HepG2 (cell line): Measurements from ENCODE around the gene RCBTB2. TPM values are rescaled to one million over a fixed set of nuclear protein-coding genes. Genes with fewer than 3 reads are reported as not detected.
"Not testable (repeated sequence)": the region's sequence is repeated elsewhere in the genome, so short reads cannot be mapped to it uniquely, and the experiment has no call there.

Experiments
- ATAC-seq: fragments of 200-7000 bp; cut with Tn5 transposase; 3 replicates; pipeline ENCODE4 v1.9.1; 2020; ENCODE audit warnings: mild to moderate bottlenecking, moderate library complexity
- BruUV-seq: library from RNA; stranded (reverse); fragments of 400-500 nt; replicated peaks from 2 replicates; lab custom pipeline; 2021; lab: Mats Ljungman, UMichigan
- CTCF ChIA-PET: fragments of 300-600 bp; formaldehyde crosslinking; extraction: SDS; loops from one replicate; lab custom pipeline; 2021; ENCODE audit warnings: low total read pairs, inconsistent platforms, low intra/inter-chr PET ratio; lab: Yijun Ruan, JAX
- POLR2A ChIA-PET: fragments of 350-600 bp; sonication (Branson Sonifier 250); formaldehyde crosslinking; loops from one replicate; lab custom pipeline; 2020; ENCODE audit warnings: antibody characterized with exemption, inconsistent platforms; lab: Yijun Ruan, JAX
- DNase-seq: peaks from one replicate; pipeline ENCODE4 v3.0.0-alpha.2; 2015; ENCODE audit warnings: low spot score
- FAIRE-seq: peaks from 3 replicates; lab custom pipeline; 2011; peaks lifted over from hg19 to GRCh38; lab: Jason Lieb, UNC
- H2AFZ ChIP-seq: one replicate; pipeline ENCODE4 v1.6.1; 2011; ENCODE audit warnings: low read length, inconsistent platforms
- H3K27ac ChIP-seq: fragments of 300-600 bp; 3 replicates; pipeline ENCODE4 v1.8.0; 2011; ENCODE audit warnings: mixed run types, mild to moderate bottlenecking, mixed read lengths, low read length, inconsistent platforms; ENCODE audit not compliant: insufficient read depth; ENCODE audit errors: extremely low read length
- H3K27me3 ChIP-seq, 2 experiments: fragments of 200-600 bp in 1 of 2; 2 replicates in 1 of 2; 3 replicates in 1 of 2; pipeline versions ENCODE4 v1.6.0 to v1.8.0; 2011; ENCODE audit warnings: low read length in 2 of 2, mild to moderate bottlenecking in 2 of 2, moderate library complexity in 2 of 2, inconsistent platforms in 1 of 2; ENCODE audit not compliant: insufficient read depth in 2 of 2, control insufficient read depth in 1 of 2
- H3K36me3 ChIP-seq, 2 experiments: fragments of 200-600 bp in 1 of 2; replicated peaks in 1 of 2; 2 replicates in 1 of 2; 3 replicates in 1 of 2; pipeline versions ENCODE4 v1.5.1 to v1.8.0; 2011; ENCODE audit warnings: low read length in 2 of 2, inconsistent platforms in 1 of 2; ENCODE audit not compliant: insufficient read depth in 2 of 2, control insufficient read depth in 1 of 2
- H3K4me1 ChIP-seq: 2 replicates; pipeline ENCODE4 v1.5.1; 2012; ENCODE audit warnings: low read length, inconsistent platforms; ENCODE audit not compliant: insufficient read depth
- H3K4me2 ChIP-seq: 2 replicates; pipeline ENCODE4 v1.6.0; 2011; ENCODE audit warnings: low read depth, low read length, inconsistent platforms
- H3K4me3 ChIP-seq, 3 experiments: fragments of 200-600 bp in 1 of 3; sonication (generic), shearing (Covaris generic) in 1 of 3; replicated peaks in 1 of 3; 2 replicates each; pipeline ENCODE4 v1.5.1; 2011 to 2016; ENCODE audit warnings: low read length in 3 of 3, inconsistent platforms in 2 of 3, low read depth in 2 of 3, mild to moderate bottlenecking in 2 of 3, control low read depth in 1 of 3, mixed read lengths in 1 of 3; ENCODE audit not compliant: insufficient read depth in 1 of 3
- H3K79me2 ChIP-seq: one replicate; pipeline ENCODE4 v1.6.1; 2011; ENCODE audit warnings: low read length, inconsistent platforms; ENCODE audit not compliant: insufficient read depth
- H3K9ac ChIP-seq: 2 replicates; pipeline ENCODE4 v1.6.0; 2011; ENCODE audit warnings: mild to moderate bottlenecking, low read depth, low read length, inconsistent platforms; ENCODE audit not compliant: insufficient read depth
- H3K9me3 ChIP-seq: 2 replicates; pipeline ENCODE4 v1.5.1; 2012; ENCODE audit warnings: mild to moderate bottlenecking, low read length
- H4K20me1 ChIP-seq: 2 replicates; pipeline ENCODE4 v1.6.0; 2011; ENCODE audit warnings: inconsistent platforms, mild to moderate bottlenecking, low read length, moderate library complexity; ENCODE audit not compliant: insufficient read depth
- AFF4 ChIP-seq: sonication (generic); formaldehyde crosslinking; IDR thresholded peaks from 2 replicates; pipeline ENCODE4 v1.4.0; 2020; ENCODE audit warnings: missing genetic modification reagents
- DMAP1 ChIP-seq: IDR thresholded peaks from 2 replicates; pipeline ENCODE4 v1.6.1; 2016
- ELK4 ChIP-seq: sonication (generic); formaldehyde crosslinking; IDR thresholded peaks from 2 replicates; pipeline ENCODE4 v1.9.0; 2021; ENCODE audit warnings: missing genetic modification reagents, borderline replicate concordance
- ISL2 ChIP-seq: sonication (generic); formaldehyde crosslinking; IDR thresholded peaks from 2 replicates; pipeline ENCODE4 v1.5.0; 2020; ENCODE audit warnings: missing genetic modification reagents
- KLF6 ChIP-seq: IDR thresholded peaks from 2 replicates; pipeline ENCODE4 v1.8.0; 2016; ENCODE audit warnings: missing biosample characterization, missing genetic modification reagents
- PHF5A ChIP-seq: IDR thresholded peaks from one replicate; pipeline ENCODE4 v1.6.1; 2018; ENCODE audit warnings: low read depth, missing genetic modification reagents; ENCODE audit not compliant: unreplicated experiment
- SETDB1 ChIP-seq: sonication (generic); formaldehyde crosslinking; IDR thresholded peaks from 2 replicates; pipeline ENCODE4 v1.5.1; 2020; ENCODE audit warnings: missing genetic modification reagents, mild to moderate bottlenecking, borderline replicate concordance
- SMC3 ChIP-seq: IDR thresholded peaks from 2 replicates; pipeline ENCODE4 v1.6.1; 2011; ENCODE audit warnings: low read length, improper control_type of control experiment
- ZNF225 ChIP-seq: sonication (generic); formaldehyde crosslinking; IDR thresholded peaks from 2 replicates; pipeline ENCODE4 v1.4.0; 2020; ENCODE audit warnings: mild to moderate bottlenecking, missing genetic modification reagents
- ZNF446 ChIP-seq: sonication (generic); formaldehyde crosslinking; IDR thresholded peaks from 2 replicates; pipeline ENCODE4 v1.5.0; 2020; ENCODE audit warnings: mild to moderate bottlenecking, missing genetic modification reagents
- ZNF546 ChIP-seq: sonication (generic); formaldehyde crosslinking; conservative IDR thresholded peaks from 2 replicates; pipeline ENCODE4 v1.8.1; 2023; ENCODE audit warnings: mild to moderate bottlenecking, missing genetic modification reagents
- ZNF652 ChIP-seq: IDR thresholded peaks from 2 replicates; pipeline ENCODE4 v1.6.1; 2016; ENCODE audit warnings: low read depth, borderline replicate concordance
- ZNF674 ChIP-seq: sonication (generic); formaldehyde crosslinking; IDR thresholded peaks from 2 replicates; pipeline ENCODE4 v1.5.0; 2020; ENCODE audit warnings: low read depth, mild to moderate bottlenecking, missing genetic modification reagents
- ZNF713 ChIP-seq: sonication (generic); formaldehyde crosslinking; IDR thresholded peaks from 2 replicates; pipeline ENCODE4 v1.4.0; 2020; ENCODE audit warnings: mild to moderate bottlenecking, missing genetic modification reagents
- ZNF749 ChIP-seq: sonication (generic); formaldehyde crosslinking; IDR thresholded peaks from 2 replicates; pipeline ENCODE4 v1.8.0; 2022; ENCODE audit warnings: mild to moderate bottlenecking, missing genetic modification reagents, moderate library complexity, borderline replicate concordance
- WGBS: methylation state at CpG from one replicate; pipeline ENCODE4 v1.1.6; 2017; ENCODE audit warnings: low lambda C conversion rate; 5-methylcytosine and 5-hydroxymethylcytosine counted together
- in situ Hi-C: cut with HindIII; loops from 2 replicates; pipeline ENCODE4 v1.10.0; 2017; ENCODE audit warnings: low pct_unique_long_range_greater_than_20kb; ENCODE audit not compliant: extremely low pct_ligation_motif_present
- intact Hi-C: fragments of 100-400 bp; cut with micrococcal nuclease; formaldehyde crosslinking; loops from one replicate; pipeline ENCODE4 v1.10.0; 2022; ENCODE audit not compliant: unreplicated experiment
- polyA plus RNA-seq, 8 experiments: library from polyadenylated mRNA; depleted of rRNA in 3 of 8; stranded (reverse) in 7 of 8; unstranded in 1 of 8; fragments of >200 nt; fragmentation: Illumina TruSeq in 4 of 8; extraction: Trizol in 4 of 8; gene quantifications; 2 replicates each; pipeline versions ENCODE4 v1.2.1 to v1.2.3, GENCODE V29; 2011 to 2016; ENCODE audit warnings: low read depth in 4 of 8, missing spikeins in 1 of 8, mixed read lengths in 1 of 8; ENCODE audit not compliant: insufficient read depth in 1 of 8
- total RNA-seq, 5 experiments: library from RNA; depleted of rRNA; stranded (reverse); fragments of >200 nt; fragmentation: Illumina TruSeq; extraction: Trizol; gene quantifications; 2 replicates each; pipeline ENCODE4 v1.2.3, GENCODE V29; 2016; ENCODE audit warnings: low read depth in 1 of 5
- TF ChIP-seq, protein P1 (sequence below): sonication (generic); formaldehyde crosslinking; IDR thresholded peaks from 2 replicates; pipeline ENCODE4 v1.4.0; 2020; ENCODE audit warnings: mild to moderate bottlenecking, low read depth, missing genetic modification reagents

RCBTB2 gene
- total and polyA plus RNA-seq, 2 of the 13 experiments (the other 11 are each of a cell fraction or from before 2014, with no cell fraction given) = 1.9 to 2.7 TPM

- TF ChIP-seq, protein P1, sequence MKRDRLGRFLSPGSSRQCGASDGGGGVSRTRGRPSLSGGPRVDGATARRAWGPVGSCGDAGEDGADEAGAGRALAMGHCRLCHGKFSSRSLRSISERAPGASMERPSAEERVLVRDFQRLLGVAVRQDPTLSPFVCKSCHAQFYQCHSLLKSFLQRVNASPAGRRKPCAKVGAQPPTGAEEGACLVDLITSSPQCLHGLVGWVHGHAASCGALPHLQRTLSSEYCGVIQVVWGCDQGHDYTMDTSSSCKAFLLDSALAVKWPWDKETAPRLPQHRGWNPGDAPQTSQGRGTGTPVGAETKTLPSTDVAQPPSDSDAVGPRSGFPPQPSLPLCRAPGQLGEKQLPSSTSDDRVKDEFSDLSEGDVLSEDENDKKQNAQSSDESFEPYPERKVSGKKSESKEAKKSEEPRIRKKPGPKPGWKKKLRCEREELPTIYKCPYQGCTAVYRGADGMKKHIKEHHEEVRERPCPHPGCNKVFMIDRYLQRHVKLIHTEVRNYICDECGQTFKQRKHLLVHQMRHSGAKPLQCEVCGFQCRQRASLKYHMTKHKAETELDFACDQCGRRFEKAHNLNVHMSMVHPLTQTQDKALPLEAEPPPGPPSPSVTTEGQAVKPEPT (CRISPR knock-in tag) = no peak
- TF ChIP-seq ZNF225 (CRISPR knock-in tag) = no peak
- no peak for TF ChIP-seq DMAP1 (CRISPR knock-in tag)
- no peak for TF ChIP-seq ZNF546
- no peak for TF ChIP-seq PHF5A (CRISPR knock-in tag)
- no peak for TF ChIP-seq ZNF674
- TF ChIP-seq ZNF652 (CRISPR knock-in tag) = no peak
- no peak for TF ChIP-seq AFF4 (CRISPR knock-in tag)
- no peak for TF ChIP-seq KLF6 (CRISPR knock-in tag)
- peak; percentile 71 for TF ChIP-seq SMC3
- TF ChIP-seq ZNF749 (CRISPR knock-in tag) = no peak
- TF ChIP-seq ZNF446 (CRISPR knock-in tag) = no peak
- no peak for TF ChIP-seq ELK4
- TF ChIP-seq ISL2 = no peak
- no peak for TF ChIP-seq ZNF713 (CRISPR knock-in tag)
- no peak for TF ChIP-seq SETDB1
These were observed 47.4 kb upstream of the RCBTB2 start (continued) for GRCh38 chr13:48580185-48580803.

- H2AFZ ChIP-seq, H4K20me1 ChIP-seq, ATAC-seq, FAIRE-seq, BruUV-seq, H3K4me3 ChIP-seq, H3K36me3 ChIP-seq, H3K79me2 ChIP-seq, DNase-seq, H3K9ac ChIP-seq, H3K27me3 ChIP-seq, H3K9me3 ChIP-seq: not testable (repeated sequence)
- CTCF ChIA-PET = interaction anchor here (1.1 to 1.7 kb wide), 3 partner anchors 190 to 453 kb away, joined by 4 to 18 read pairs (median 4); no protein-coding TSS in a partner anchor
- Histone ChIP-seq H3K4me1 (peaks cover 83% of the 10 kb centered on the region), H3K4me2 (peak overlapping the region; percentile 38), H3K27ac (peak overlapping the region; percentile 11)
- 16% methylated on average over 1 of the region's 1 CpG for WGBS
- intact Hi-C loops = loop anchor here (1.0 to 10.0 kb wide), 5 partner anchors 175 to 542 kb away; no protein-coding TSS in a partner anchor
- POLR2A ChIA-PET = interaction anchor here (0.9 to 1.6 kb wide), 2 partner anchors 10 to 48 kb away, joined by 3 to 4 read pairs; no protein-coding TSS in a partner anchor
- in situ Hi-C loops = loop anchor here (5.0 to 25.0 kb wide), 2 partner anchors 248 to 468 kb away; no protein-coding TSS in a partner anchor
These were observed 47.0 kb upstream of the RCBTB2 start for GRCh38 chr13:48579919-48580180.
